ENCODE data around the gene VPS9D1.
"Not testable (repeated sequence)": the region's sequence is repeated elsewhere in the genome, so short reads cannot be mapped to it uniquely, and the experiment has no call there.

The VPS9D1 gene

DNA sequence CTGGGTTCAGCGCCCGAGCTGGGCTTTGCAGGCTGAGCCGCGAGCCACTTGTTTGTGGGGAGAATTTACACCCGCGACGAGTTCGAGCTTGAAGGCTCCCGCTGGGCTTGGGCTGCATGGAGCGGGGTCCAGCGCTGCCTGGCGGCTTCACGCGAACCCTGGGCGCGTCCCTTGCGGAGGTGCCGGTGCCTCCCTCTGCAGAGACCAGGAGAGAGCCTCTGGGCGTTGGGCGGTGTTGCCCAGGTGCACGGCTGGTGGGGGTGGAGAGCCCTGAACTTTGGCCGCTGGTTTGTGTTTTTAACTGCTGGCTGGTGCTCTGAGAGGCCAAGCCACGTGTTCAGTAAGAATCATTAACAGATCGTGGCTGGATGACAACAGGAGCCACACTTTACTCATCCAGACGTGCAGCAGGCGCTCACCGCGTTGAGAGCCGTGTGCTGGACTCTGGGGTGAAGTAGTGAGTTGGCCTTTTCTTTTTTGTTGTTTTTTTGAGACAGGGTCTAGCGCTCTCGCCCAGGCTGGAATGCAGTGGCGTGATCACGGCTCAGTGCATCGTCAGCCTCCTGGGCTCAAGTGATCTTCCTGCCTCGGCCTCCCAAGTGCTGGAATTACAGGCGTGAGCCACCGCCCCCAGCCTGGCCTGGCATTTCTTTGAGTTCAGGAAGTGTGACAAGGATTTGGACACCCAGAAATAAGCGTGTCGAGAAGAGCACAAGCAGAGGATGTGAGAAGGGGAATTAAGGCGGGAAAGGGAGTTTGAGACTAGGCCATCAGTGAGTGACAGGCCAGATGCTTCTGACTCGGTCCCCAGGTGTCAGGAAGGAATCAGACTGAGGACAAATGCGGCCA is 33.4 kb downstream of the VPS9D1 start:
- Histone ChIP-seq H3K9me3 (ENCODE audit: low read depth, low read length) (no peaks in the 10 kb centered on the region), H3K4me3 (peak overlapping the region; percentile 85), H3K27ac (no peak overlapping the region), H3K9ac (ENCODE audit: insufficient read length) (peak overlapping the region; percentile 91), H3K36me3 (ENCODE audit: insufficient read depth, low read length) (no peaks in the 10 kb centered on the region; the same call in 1 of the 2 replicates)
- TF ChIP-seq FOXP2 (optimal IDR thresholded peaks at IDR 0.05; ENCODE audit: control extremely low read depth, extremely low read length, insufficient read depth) (no peak), EZH2 (IDR thresholded peaks at IDR 0.05) (no peak), POLR2AphosphoS5 (IDR thresholded peaks at IDR 0.05; ENCODE audit: borderline replicate concordance, low read depth, low read length) (no peak)
- no peak for DNase-seq (ENCODE audit: low read depth, low spot score)

DNA sequence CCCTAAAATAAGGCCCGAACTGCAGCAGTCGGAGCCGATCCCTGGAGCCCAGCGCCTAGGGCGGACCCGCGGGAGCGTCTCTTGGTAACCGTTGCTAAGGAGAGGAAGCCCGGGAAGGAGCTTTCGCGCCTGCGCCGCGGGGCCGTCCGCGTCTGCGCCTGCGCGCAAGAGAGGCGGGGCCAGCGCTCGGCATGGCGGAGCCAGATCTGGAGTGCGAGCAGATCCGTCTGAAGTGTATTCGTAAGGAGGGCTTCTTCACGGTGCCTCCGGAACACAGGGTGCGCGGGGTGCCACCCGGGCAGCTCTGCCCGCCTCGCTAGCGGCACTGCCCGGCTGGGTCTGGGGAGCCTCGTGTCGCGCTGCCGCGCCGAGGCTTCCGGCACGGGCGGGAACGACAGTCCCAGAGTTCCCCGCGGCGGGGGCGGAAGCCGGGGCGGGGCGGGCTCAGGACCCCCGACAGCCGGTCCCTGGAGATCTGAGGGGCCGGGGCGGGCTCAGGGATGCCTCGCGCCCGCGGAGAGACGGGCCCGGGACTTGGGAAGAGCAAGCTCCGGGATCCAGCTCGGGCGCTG is 34.1 kb downstream of the VPS9D1 start, which contains the start of gene CDK10:
CDK10 (plus strand) TSS at position 170 of the 572 bp plus-strand sequence; CDS start at position 192, 22 bp downstream.
- Histone ChIP-seq H3K36me3 (ENCODE audit: insufficient read depth, low read length) (no peaks in the 10 kb centered on the region; the same call in 1 of the 2 replicates), H3K27ac (peak within 1 kb of the TSS; percentile 93), H3K9ac (ENCODE audit: insufficient read length) (peak within 1 kb of the TSS; percentile 91), H3K9me3 (ENCODE audit: low read depth, low read length) (no peaks in the 10 kb centered on the region), H3K4me3 (peak within 1 kb of the TSS; percentile 85)
- no peak for TF ChIP-seq FOXP2 (optimal IDR thresholded peaks at IDR 0.05; ENCODE audit: control extremely low read depth, extremely low read length, insufficient read depth)
- TF ChIP-seq POLR2AphosphoS5 (IDR thresholded peaks at IDR 0.05; ENCODE audit: borderline replicate concordance, low read depth, low read length), result peak; percentile 84
- no peak for DNase-seq (ENCODE audit: low read depth, low spot score)

DNA sequence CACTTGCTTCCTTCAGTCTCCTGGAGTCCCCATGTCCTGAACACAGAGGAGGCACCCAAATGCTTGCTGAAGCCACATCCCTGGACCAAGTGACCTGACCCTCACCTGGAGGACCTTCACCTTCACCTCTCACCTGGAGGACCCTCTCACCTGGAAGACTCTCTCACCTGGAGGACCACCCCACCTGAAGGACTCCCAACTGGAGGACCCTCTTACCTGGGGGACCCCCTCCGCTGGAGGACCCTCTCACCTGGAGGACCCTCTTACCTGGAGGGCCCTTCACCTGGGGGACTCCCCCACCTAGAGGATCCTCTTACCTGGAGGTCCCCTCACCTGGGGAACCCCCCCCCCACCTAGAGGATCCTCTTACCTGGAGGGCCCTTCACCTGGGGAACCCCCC is 34.8 kb downstream of the VPS9D1 start:
- no peak overlapping the region for H3K27ac ChIP-seq

DNA sequence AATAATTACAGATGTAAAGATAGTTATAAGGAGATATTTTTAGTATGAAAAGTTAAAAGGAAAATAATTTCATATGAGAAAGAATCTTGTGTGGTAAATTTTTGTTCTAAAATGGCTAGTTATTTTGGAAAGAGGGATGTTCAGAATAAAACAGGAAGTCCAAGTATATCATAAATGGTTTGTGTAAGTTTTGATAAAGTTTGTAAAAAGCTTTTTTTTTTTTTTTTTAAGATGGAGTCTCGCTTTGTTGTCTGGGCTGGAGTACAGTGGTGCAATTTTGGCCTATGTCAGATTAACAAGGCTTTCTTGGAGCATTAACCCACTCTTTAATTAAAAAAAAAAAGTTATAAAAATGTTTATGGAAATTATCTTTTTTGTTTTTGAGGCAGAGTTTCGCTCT is 42.4 kb downstream of the VPS9D1 start:
- TF ChIP-seq POLR2AphosphoS5 (IDR thresholded peaks at IDR 0.05; ENCODE audit: borderline replicate concordance, low read depth, low read length), result no peak
- Histone ChIP-seq H3K9me3 (ENCODE audit: low read depth, low read length) (no peaks in the 10 kb centered on the region), H3K9ac (ENCODE audit: insufficient read length) (no peak overlapping the region), H3K36me3 (ENCODE audit: insufficient read depth, low read length) (no peaks in the 10 kb centered on the region), H3K27ac (no peak overlapping the region), H3K4me3 (no peak overlapping the region)
- DNase-seq (ENCODE audit: low read depth, low spot score), result no peak

More for the DNA sequence above, 34.8 kb downstream of the VPS9D1 start:
- no peak overlapping the region for H3K9ac ChIP-seq (ENCODE audit: insufficient read length)
- no peaks in the 10 kb centered on the region for H3K9me3 ChIP-seq (ENCODE audit: low read depth, low read length)
- H3K4me3 ChIP-seq, result no peak overlapping the region
- DNase-seq (ENCODE audit: low read depth, low spot score), result no peak
- TF ChIP-seq EZH2 (IDR thresholded peaks at IDR 0.05) (no peak), POLR2AphosphoS5 (IDR thresholded peaks at IDR 0.05; ENCODE audit: borderline replicate concordance, low read depth, low read length) (no peak), FOXP2 (optimal IDR thresholded peaks at IDR 0.05; ENCODE audit: control extremely low read depth, extremely low read length, insufficient read depth) (no peak)
- H3K36me3 ChIP-seq (ENCODE audit: insufficient read depth, low read length), result no peaks in the 10 kb centered on the region; the same call in 1 of the 2 replicates

DNA sequence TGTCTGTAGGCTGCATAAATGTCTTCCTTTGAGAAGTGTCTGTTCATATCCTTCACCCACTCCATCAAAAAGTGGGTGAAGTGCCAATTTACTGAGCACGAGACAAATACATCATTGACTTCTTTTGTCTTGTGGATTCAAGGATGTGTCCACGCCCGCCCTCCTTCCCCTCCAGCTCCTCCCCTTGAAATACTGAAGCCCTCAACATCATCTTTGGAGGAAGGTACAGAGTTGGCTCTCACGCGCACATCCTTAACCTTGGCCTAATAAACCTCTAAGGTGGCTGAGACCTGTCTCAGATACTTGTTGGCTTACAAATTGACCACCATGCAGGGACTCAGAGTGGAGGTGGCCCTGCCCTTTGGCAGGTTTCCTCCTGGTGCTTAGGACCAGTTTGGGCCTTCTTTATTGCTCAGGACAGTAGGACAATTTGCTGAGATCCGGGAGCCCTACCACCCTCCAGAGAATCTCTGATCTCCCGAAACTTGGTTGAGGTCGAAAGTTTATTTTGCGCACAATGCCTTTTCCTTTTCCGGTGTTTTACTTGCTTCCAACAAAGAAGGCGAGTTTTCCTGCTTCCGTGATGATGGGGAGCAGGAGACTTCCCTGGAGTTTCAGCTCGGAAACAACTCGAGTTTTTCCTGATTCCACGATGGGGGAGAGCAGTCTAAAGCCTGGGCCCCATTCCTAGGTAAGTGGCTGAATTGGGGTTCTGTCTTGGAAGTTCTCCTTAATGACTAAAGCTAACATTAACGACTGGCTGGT is 48.3 kb downstream of the VPS9D1 start:
- Histone ChIP-seq H3K36me3 (ENCODE audit: insufficient read depth, low read length) (no peaks in the 10 kb centered on the region), H3K9ac (ENCODE audit: insufficient read length) (no peak overlapping the region), H3K4me3 (no peak overlapping the region), H3K9me3 (ENCODE audit: low read depth, low read length) (no peaks in the 10 kb centered on the region), H3K27ac (no peak overlapping the region)
- TF ChIP-seq EZH2 (IDR thresholded peaks at IDR 0.05) (no peak), POLR2AphosphoS5 (IDR thresholded peaks at IDR 0.05; ENCODE audit: borderline replicate concordance, low read depth, low read length) (no peak)
- no peak for DNase-seq (ENCODE audit: low read depth, low spot score)

DNA sequence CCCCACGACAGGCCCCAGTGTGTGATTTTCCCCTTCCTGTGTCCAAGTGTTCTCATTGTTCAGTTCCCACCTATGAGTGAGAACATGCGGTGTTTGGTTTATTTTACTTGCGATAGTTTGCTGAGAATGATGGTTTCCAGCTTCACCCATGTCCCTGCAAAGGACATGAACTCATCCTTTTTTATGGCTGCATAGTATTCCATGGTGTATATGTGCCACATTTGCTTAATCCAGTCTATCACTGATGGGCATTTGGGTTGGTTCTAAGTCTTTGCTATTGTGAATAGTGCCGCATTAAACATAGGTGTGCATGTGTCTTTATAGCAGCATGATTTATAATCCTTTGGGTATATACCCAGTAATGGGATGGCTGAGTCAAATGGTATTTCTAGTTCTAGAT is 49.1 kb downstream of the VPS9D1 start:
- not testable (repeated sequence) for H3K9me3 ChIP-seq (ENCODE audit: low read depth, low read length); H3K27ac ChIP-seq; H3K36me3 ChIP-seq (ENCODE audit: insufficient read depth, low read length); H3K4me3 ChIP-seq; DNase-seq (ENCODE audit: low read depth, low spot score); H3K9ac ChIP-seq (ENCODE audit: insufficient read length)

DNA sequence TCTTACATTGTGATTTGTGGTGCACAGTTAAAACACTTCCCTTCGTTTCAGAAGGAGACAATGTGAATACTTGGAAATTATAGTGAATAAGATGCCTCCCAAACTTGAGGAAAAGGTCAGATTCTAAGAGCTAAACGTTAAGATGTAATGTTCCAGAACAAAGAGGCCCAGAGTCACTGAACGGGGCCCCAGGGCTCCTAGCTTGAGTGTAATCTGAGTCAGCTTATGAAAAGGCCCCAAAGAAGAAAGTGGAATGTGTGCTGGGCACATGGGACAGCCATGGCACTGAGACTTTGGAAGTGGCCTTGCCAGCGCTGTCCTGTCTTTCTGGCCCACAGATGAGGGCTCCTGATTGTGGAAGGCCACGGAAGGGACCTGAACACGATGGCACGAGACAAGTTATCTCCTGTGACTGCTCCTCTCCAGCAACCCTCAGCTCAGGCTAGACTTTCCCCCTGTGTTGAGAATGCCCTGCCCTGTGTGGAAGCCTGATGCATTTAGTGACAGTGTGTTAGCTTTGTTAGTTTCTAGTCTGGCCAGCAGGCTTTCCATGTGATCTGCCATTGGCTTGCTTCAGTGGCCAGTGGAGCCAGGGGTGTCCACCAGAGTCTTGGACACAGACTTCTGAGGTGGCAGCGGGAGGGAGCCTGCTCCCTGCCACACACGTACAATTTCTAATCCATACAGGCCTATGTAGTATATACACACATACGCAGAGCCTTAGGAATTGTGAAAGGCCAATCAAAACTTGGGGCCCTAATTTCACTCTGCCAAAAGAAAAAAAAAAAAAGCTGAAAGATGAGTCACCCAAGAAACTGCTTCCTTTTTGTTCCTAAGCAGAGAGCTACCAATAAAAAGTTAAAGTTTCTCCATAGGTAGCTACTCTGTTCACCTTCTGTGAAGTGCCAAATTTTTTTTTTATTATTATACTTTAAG is 49.9 kb downstream of the VPS9D1 start:
- Histone ChIP-seq H3K36me3 (ENCODE audit: insufficient read depth, low read length) (no peaks in the 10 kb centered on the region), H3K4me3 (no peak overlapping the region), H3K27ac (peak overlapping the region; percentile 36; the same call in 1 of the 2 replicates), H3K9me3 (ENCODE audit: low read depth, low read length) (no peaks in the 10 kb centered on the region), H3K9ac (ENCODE audit: insufficient read length) (no peak overlapping the region)
- no peak for DNase-seq (ENCODE audit: low read depth, low spot score)
- TF ChIP-seq FOXP2 (optimal IDR thresholded peaks at IDR 0.05; ENCODE audit: control extremely low read depth, extremely low read length, insufficient read depth), result no peak
- TF ChIP-seq EZH2 (IDR thresholded peaks at IDR 0.05), result no peak
- TF ChIP-seq POLR2AphosphoS5 (IDR thresholded peaks at IDR 0.05; ENCODE audit: borderline replicate concordance, low read depth, low read length), result no peak

DNA sequence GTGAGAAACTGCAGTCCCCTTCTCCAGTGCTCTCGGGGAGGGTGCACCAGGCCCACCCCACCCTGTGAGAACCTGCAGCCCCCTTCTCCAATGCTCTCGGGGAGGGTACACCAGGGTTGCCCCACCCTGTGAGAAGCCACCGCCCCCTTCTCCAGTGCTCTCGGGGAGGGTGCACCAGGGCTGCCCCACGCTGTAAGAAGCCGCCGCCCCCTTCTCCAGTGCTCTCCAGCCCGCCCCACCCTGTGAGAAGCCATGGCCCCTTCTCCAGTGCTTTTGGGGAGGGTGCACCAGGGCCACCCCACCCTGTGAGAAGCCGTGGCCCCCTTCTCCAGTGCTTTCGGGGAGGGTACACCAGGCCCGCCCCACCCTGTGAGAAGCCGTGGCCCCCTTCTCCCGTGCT is 50.9 kb downstream of the VPS9D1 start:
- no peak for DNase-seq (ENCODE audit: low read depth, low spot score)
- TF ChIP-seq POLR2AphosphoS5 (IDR thresholded peaks at IDR 0.05; ENCODE audit: borderline replicate concordance, low read depth, low read length) (no peak), EZH2 (IDR thresholded peaks at IDR 0.05) (no peak), FOXP2 (optimal IDR thresholded peaks at IDR 0.05; ENCODE audit: control extremely low read depth, extremely low read length, insufficient read depth) (no peak)
- Histone ChIP-seq H3K36me3 (ENCODE audit: insufficient read depth, low read length) (no peaks in the 10 kb centered on the region), H3K27ac (no peak overlapping the region), H3K4me3 (no peak overlapping the region), H3K9me3 (ENCODE audit: low read depth, low read length) (no peaks in the 10 kb centered on the region), H3K9ac (ENCODE audit: insufficient read length) (no peak overlapping the region)

Measured in SK-N-MC (cell line).